Right renal cortex interstitium (tissue), 3 donors: ENCODE measurements around the gene PHC1. TPM values are rescaled to one million over a fixed set of nuclear protein-coding genes. Genes with fewer than 3 reads are reported as not detected.

ENCODE experiments used
- polyA plus RNA-seq, 3 donors: library from polyadenylated mRNA; unstranded; fragments of 120-200 nt; gene quantifications; one replicate each; pipeline ENCODE4 v1.2.1, GENCODE V29; 2013; ENCODE audit not compliant: insufficient read length in 3 of 3

PHC1 gene
- polyA plus RNA-seq, 3 donors, result 61.1 to 71.4 (median 63.3) TPM

Other genes with a start within 250 kb of the PHC1 start
- gene RIMKLB, start 216.5 kb upstream of the PHC1 start, polyA plus RNA-seq, result 100 to 1,000 TPM in 2 of 3 donors, 10 to 100 TPM in 1; 77.8 to 111 (median 105) TPM
- gene A2ML1, start 91.9 kb upstream of the PHC1 start, polyA plus RNA-seq, result under 1 TPM; 0.11 to 0.17 (median 0.15) TPM
- 100 to 1,000 TPM; 228 to 237 (median 229) TPM for gene M6PR, start 35.1 kb downstream of the PHC1 start, polyA plus RNA-seq
- 1 to 10 TPM; 2.0 to 3.0 (median 2.8) TPM for gene KLRG1, start 75.0 kb downstream of the PHC1 start, polyA plus RNA-seq
- 100 to 1,000 TPM; 259 to 265 (median 260) TPM for gene A2M, start 201.4 kb downstream of the PHC1 start, polyA plus RNA-seq